HEK293 (cell line): ENCODE measurements around the gene L3MBTL4.

Experiments used
- CTCF ChIA-PET: fragments of 350-600 bp; formaldehyde crosslinking; extraction: SDS; loops from one replicate; lab custom pipeline; 2021; ENCODE audit warnings: antibody characterized with exemption; lab: Yijun Ruan, JAX
- POLR2A ChIA-PET: fragments of 300-600 bp; formaldehyde crosslinking; extraction: SDS; loops from one replicate; lab custom pipeline; 2020; ENCODE audit warnings: antibody characterized with exemption, inconsistent platforms; lab: Yijun Ruan, JAX
- H3K27ac ChIP-seq: fragments of 200-500 bp; sonication (Bioruptor generic); 2 replicates; pipeline ENCODE4 v1.5.1; 2014; ENCODE audit warnings: low read depth, low read length, control low read depth, inconsistent platforms; ENCODE audit errors: extremely low read depth
- H3K36me3 ChIP-seq, 2 experiments: fragments of 200-500 bp in 1 of 2; sonication (Bioruptor generic) in 1 of 2; 1 replicate in 1 of 2; 2 replicates in 1 of 2; pipeline ENCODE4 v1.5.1; 2014 to 2017; ENCODE audit warnings: inconsistent platforms in 2 of 2, low read length in 2 of 2; ENCODE audit not compliant: control insufficient read depth in 2 of 2, insufficient read depth in 1 of 2
- H3K4me1 ChIP-seq: fragments of 200-500 bp; sonication (Bioruptor generic); 2 replicates; pipeline ENCODE4 v1.5.1; 2014; ENCODE audit warnings: mild to moderate bottlenecking, low read length, inconsistent platforms; ENCODE audit not compliant: control insufficient read depth, insufficient read depth
- H3K4me3 ChIP-seq: 2 replicates; pipeline ENCODE4 v1.5.1; 2011; ENCODE audit warnings: low read depth, mild to moderate bottlenecking, control low read depth, low read length, moderate library complexity
- H3K9me3 ChIP-seq: fragments of 200-500 bp; sonication (Bioruptor generic); 2 replicates; pipeline ENCODE4 v1.5.1; 2014; ENCODE audit warnings: low read depth, low read length, inconsistent platforms; ENCODE audit not compliant: control insufficient read depth, insufficient read depth
- EGR2 ChIP-seq: fragments of 450-650 bp; formaldehyde crosslinking; IDR thresholded peaks from 2 replicates; pipeline ENCODE4 v1.5.1; 2016; ENCODE audit warnings: low read depth, missing biosample characterization, missing genetic modification characterization
- KLF7 ChIP-seq: fragments of 450-650 bp; formaldehyde crosslinking; IDR thresholded peaks from 2 replicates; pipeline ENCODE4 v1.5.1; 2016; ENCODE audit warnings: missing biosample characterization, missing genetic modification characterization, borderline replicate concordance
- KLF8 ChIP-seq: fragments of 450-650 bp; formaldehyde crosslinking; IDR thresholded peaks from 2 replicates; pipeline ENCODE4 v1.5.1; 2016; ENCODE audit warnings: missing biosample characterization, missing genetic modification characterization
- ZFP3 ChIP-seq: fragments of 450-650 bp; formaldehyde crosslinking; IDR thresholded peaks from 2 replicates; pipeline ENCODE4 v1.5.1; 2016; ENCODE audit warnings: low read depth, missing biosample characterization, missing genetic modification characterization
- ZNF10 ChIP-seq: fragments of 450-650 bp; formaldehyde crosslinking; IDR thresholded peaks from 2 replicates; pipeline ENCODE4 v1.5.1; 2017; ENCODE audit warnings: missing biosample characterization, missing genetic modification characterization
- ZNF175 ChIP-seq: fragments of 450-650 bp; formaldehyde crosslinking; IDR thresholded peaks from 2 replicates; pipeline ENCODE4 v1.5.1; 2016; ENCODE audit warnings: missing biosample characterization, missing genetic modification characterization
- ZNF239 ChIP-seq: fragments of 450-650 bp; formaldehyde crosslinking; IDR thresholded peaks from 2 replicates; pipeline ENCODE4 v1.5.1; 2016; ENCODE audit warnings: missing biosample characterization, missing genetic modification characterization
- ZNF274 ChIP-seq, 2 experiments: fragments of 200-500 bp in 1 of 2; fragments of 450-650 bp in 1 of 2; sonication (Bioruptor generic) in 1 of 2; formaldehyde crosslinking in 1 of 2; IDR thresholded peaks; 2 replicates each; pipeline versions ENCODE4 v1.5.1 to v1.6.1; 2014 to 2016; ENCODE audit warnings: borderline replicate concordance in 1 of 2, inconsistent platforms in 1 of 2, low read length in 1 of 2, missing biosample characterization in 1 of 2, missing genetic modification characterization in 1 of 2
- ZNF292 ChIP-seq: fragments of 450-650 bp; formaldehyde crosslinking; IDR thresholded peaks from 2 replicates; pipeline ENCODE4 v1.5.1; 2016; ENCODE audit warnings: low read depth, missing biosample characterization, missing genetic modification characterization, borderline replicate concordance
- ZNF398 ChIP-seq: fragments of 450-650 bp; formaldehyde crosslinking; IDR thresholded peaks from 2 replicates; pipeline ENCODE4 v1.5.1; 2017; ENCODE audit warnings: missing biosample characterization, missing genetic modification characterization
- ZNF433 ChIP-seq: fragments of 450-650 bp; formaldehyde crosslinking; IDR thresholded peaks from 2 replicates; pipeline ENCODE4 v1.5.1; 2016; ENCODE audit warnings: missing biosample characterization, missing genetic modification characterization, low read depth
- ZNF510 ChIP-seq: fragments of 450-650 bp; formaldehyde crosslinking; IDR thresholded peaks from 2 replicates; pipeline ENCODE4 v1.5.1; 2018; ENCODE audit warnings: mild to moderate bottlenecking, missing genetic modification characterization, missing biosample characterization; ENCODE audit not compliant: insufficient replicate concordance
- ZNF549 ChIP-seq: fragments of 450-650 bp; IDR thresholded peaks from 2 replicates; pipeline ENCODE4 v1.5.1; 2018; ENCODE audit warnings: missing biosample characterization, missing genetic modification characterization, mild to moderate bottlenecking, inconsistent platforms, moderate library complexity
- ZNF585B ChIP-seq: fragments of 450-650 bp; formaldehyde crosslinking; IDR thresholded peaks from 2 replicates; pipeline ENCODE4 v1.5.1; 2016; ENCODE audit warnings: missing biosample characterization, missing genetic modification characterization
- ZNF677 ChIP-seq: fragments of 450-650 bp; IDR thresholded peaks from 2 replicates; pipeline ENCODE4 v1.5.0; 2018; ENCODE audit warnings: missing biosample characterization, mild to moderate bottlenecking, missing genetic modification characterization, moderate library complexity
- ZSCAN16 ChIP-seq: fragments of 450-650 bp; formaldehyde crosslinking; IDR thresholded peaks from 2 replicates; pipeline ENCODE4 v1.5.1; 2016; ENCODE audit warnings: missing biosample characterization, missing genetic modification characterization
- ZXDB ChIP-seq: fragments of 450-650 bp; formaldehyde crosslinking; IDR thresholded peaks from 2 replicates; pipeline ENCODE4 v1.5.1; 2016; ENCODE audit warnings: missing biosample characterization, missing genetic modification characterization
- TF ChIP-seq, protein P1 (sequence below): fragments of 450-650 bp; formaldehyde crosslinking; IDR thresholded peaks from 2 replicates; pipeline ENCODE4 v1.5.1; 2016; ENCODE audit warnings: missing biosample characterization, missing genetic modification characterization
- TF ChIP-seq, protein P2 (sequence below): fragments of 450-650 bp; formaldehyde crosslinking; IDR thresholded peaks from 2 replicates; pipeline ENCODE4 v1.5.1; 2016; ENCODE audit warnings: missing biosample characterization, missing genetic modification characterization, borderline replicate concordance

The L3MBTL4 gene

DNA sequence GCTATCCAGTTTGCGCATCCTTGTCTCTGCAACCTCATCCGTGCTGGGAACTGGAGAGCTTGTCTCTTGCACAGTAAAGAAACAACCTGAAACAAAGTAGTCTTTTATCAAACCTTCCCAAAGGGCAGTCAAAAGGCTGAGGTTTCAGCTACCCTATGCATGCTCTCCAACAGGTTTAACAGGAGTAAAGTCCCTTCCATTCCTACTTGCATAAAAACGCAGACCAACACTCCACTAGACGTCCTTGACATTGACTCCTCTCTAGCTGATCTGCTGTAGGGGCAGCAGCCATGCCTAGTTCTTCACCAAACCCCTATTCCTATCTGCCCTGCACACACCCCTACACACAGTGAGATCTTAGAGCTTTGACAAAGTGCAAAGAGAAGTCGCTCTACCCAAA, 41.5 kb downstream of the L3MBTL4 start:
- ChIA-PET CTCF (interaction anchor here (0.6 to 0.8 kb wide), 2 partner anchors 29 to 185 kb away, joined by 5 to 8 read pairs; no protein-coding TSS in a partner anchor), POLR2A (no interaction called here)
- no peaks in the 10 kb centered on the region for H3K36me3 ChIP-seq
- H3K9me3 ChIP-seq, result no peaks in the 10 kb centered on the region
- no peak overlapping the region for H3K4me3 ChIP-seq
- TF ChIP-seq ZNF677 (tag by site-specific recombination) (no peak), ZSCAN16 (tag by site-specific recombination) (no peak), ZNF175 (tag by site-specific recombination) (no peak), KLF8 (tag by site-specific recombination) (no peak), ZNF433 (tag by site-specific recombination) (no peak), ZNF274 (IDR thresholded peaks at IDR 0.05; ENCODE audit: low read length) (no peak), ZNF274 (tag by site-specific recombination; IDR thresholded peaks at IDR 0.05; ENCODE audit: borderline replicate concordance) (no peak), ZNF549 (tag by site-specific recombination) (no peak), ZNF585B (tag by site-specific recombination) (no peak), EGR2 (tag by site-specific recombination) (no peak), ZNF398 (tag by site-specific recombination) (no peak), ZFP3 (tag by site-specific recombination) (no peak), ZXDB (no peak), ZNF239 (no peak), ZNF10 (tag by site-specific recombination) (no peak), KLF7 (tag by site-specific recombination) (no peak), ZNF292 (tag by site-specific recombination) (no peak), ZNF510 (tag by site-specific recombination) (no peak)
- TF ChIP-seq, protein P1, sequence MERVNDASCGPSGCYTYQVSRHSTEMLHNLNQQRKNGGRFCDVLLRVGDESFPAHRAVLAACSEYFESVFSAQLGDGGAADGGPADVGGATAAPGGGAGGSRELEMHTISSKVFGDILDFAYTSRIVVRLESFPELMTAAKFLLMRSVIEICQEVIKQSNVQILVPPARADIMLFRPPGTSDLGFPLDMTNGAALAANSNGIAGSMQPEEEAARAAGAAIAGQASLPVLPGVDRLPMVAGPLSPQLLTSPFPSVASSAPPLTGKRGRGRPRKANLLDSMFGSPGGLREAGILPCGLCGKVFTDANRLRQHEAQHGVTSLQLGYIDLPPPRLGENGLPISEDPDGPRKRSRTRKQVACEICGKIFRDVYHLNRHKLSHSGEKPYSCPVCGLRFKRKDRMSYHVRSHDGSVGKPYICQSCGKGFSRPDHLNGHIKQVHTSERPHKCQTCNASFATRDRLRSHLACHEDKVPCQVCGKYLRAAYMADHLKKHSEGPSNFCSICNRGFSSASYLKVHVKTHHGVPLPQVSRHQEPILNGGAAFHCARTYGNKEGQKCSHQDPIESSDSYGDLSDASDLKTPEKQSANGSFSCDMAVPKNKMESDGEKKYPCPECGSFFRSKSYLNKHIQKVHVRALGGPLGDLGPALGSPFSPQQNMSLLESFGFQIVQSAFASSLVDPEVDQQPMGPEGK (tag by site-specific recombination), result no peak
- TF ChIP-seq, protein P2, sequence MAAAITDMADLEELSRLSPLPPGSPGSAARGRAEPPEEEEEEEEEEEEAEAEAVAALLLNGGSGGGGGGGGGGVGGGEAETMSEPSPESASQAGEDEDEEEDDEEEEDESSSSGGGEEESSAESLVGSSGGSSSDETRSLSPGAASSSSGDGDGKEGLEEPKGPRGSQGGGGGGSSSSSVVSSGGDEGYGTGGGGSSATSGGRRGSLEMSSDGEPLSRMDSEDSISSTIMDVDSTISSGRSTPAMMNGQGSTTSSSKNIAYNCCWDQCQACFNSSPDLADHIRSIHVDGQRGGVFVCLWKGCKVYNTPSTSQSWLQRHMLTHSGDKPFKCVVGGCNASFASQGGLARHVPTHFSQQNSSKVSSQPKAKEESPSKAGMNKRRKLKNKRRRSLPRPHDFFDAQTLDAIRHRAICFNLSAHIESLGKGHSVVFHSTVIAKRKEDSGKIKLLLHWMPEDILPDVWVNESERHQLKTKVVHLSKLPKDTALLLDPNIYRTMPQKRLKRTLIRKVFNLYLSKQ (tag by site-specific recombination), result no peak
- TF ChIP-seq, all 188 proteins: peak for 0
- Histone ChIP-seq H3K27ac (no peak overlapping the region), H3K4me1 (peaks cover 20% of the 10 kb centered on the region)
